H54 (cell line): ENCODE measurements around the gene CCDC57.

Source experiments
- DNase-seq: peaks from one replicate; pipeline ENCODE4 v3.0.0; 2011; ENCODE audit warnings: low spot score, mixed read lengths; ENCODE audit not compliant: insufficient read length
- FAIRE-seq: peaks from 3 replicates; lab custom pipeline; 2011; peaks lifted over from hg19 to GRCh38; lab: Jason Lieb, UNC
- POLR2A ChIP-seq: IDR thresholded peaks from 2 replicates; pipeline ENCODE4 v1.6.1; 2011; ENCODE audit warnings: low read depth, mild to moderate bottlenecking, low read length

CCDC57 gene

DNA sequence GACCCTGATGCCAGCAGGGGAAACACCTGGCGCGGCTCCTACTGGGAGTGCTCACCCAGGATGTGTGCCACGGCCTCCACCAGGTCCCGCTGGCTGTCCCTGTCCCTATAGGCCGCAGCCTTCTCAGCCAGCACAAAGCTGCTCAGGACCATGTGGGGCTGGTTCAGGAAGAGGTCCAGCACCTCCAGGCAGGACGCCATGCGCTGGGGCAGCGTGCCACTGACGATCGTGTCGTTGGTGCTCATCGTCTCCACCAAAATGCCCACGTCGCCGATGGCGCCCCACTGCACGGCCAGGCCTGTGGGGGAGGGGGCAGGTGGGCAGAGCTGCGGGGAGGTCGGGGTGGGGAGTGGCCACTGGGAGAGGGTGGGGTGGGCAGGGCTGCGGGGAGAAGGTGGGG, 131.1 kb downstream of the CCDC57 start:
- no peak for TF ChIP-seq POLR2A
- DNase-seq = no peak
- FAIRE-seq = no peak

DNA sequence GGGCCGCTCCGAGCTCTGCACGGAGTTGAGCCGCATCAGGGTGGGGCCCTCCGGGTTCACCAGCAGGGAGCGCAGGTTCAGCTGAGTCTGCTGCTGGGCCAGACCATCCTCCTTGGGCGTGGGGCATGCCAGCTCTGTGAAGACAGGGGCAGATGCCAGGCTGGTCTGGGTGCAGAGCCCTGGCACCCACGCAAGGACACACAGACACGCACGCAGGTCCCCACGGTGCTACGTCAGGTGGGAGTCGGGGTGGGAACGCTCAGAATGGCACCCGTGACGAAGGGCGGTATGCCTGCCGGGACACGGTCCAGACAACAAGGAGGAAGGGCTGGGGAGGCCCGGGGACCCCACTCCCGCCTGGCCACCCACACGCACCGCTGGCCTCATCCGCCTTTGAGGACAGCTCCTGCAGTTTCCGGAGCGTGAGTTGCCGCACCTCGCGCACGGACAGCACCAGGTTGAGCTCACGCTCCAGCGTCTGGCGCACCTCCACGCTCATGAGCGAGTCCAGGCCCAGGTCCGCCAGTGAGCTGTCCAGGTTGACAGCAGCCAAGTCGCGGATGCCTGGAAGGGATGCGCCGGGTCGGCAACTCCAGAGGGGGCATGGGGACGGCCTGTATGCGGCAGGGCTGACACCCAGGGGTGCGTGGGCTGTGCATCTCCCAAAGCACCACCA, 131.7 kb downstream of the CCDC57 start:
- FAIRE-seq (no peak), DNase-seq (no peak)
- TF ChIP-seq POLR2A = no peak

DNA sequence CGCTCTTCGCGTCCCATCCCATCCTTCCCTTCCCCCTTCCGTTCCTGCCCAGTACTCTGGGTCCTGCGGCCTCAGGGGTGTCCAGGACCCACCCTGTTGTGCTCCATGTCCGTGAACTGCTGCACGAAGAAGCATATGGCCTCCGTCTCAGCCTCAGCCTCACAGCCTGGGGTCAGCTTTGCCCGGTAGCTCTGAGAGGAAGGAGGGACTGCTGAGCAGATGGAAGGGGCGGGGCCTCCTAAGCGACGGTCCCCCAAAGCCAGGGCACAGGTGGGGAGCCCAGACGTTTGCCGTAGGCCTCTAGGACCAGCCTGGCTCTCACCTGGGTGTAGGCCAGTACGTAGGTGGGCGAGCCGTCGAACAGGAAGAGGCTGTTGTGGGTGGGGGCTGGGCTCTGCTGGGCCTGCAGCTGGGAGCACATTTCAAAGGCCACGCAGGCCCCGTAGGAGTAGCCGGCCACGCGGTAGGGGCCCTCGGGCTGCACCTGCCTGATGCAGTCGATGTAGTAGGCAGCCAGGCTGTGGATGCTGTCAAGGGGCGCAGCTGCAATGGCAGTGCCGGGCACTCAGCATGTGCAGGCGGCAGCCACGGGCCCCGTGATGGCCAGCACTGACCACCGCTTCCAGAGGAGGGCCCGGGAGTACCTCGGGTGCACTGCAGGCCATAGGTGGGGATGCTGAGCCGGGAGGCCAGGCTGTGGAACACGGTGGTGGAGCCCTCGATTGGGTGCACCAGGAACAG, 132.4 kb downstream of the CCDC57 start:
- TF ChIP-seq POLR2A = no peak
- DNase-seq (no peak), FAIRE-seq (no peak)

DNA sequence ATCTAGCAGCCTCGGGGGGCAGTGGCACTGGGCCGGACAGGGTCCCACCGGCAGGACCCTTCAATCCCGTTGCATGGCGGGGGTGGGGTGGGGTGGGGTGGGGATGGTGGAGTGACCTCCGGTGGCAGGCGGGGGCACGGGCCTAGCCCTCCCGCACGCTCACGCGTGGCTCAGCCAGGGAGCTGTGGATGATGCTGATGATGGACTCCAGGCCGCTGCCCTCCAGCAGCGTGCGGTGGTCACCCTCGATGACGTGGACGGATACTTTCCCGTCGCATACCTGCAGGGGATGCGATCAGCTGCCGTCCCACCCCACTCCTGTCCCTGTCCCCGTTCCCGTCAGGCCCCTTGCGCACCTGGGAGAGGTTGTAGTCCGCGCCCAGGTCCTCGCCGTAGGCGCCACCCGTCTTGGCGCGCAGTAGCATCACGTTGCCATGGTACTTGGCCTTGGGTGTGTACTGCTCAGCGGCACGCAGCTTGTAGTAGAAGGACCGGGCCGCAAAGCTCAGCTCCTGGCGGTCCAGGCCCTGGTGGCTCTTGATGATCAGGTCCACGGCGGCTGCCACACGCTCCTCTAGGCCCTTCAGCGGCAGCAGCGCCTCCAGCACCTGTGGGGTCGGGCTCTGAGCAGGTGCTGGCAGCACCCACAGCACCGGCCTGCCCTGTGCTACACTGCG, 133.5 kb downstream of the CCDC57 start:
- TF ChIP-seq POLR2A = no peak
- no peak for DNase-seq
- no peak for FAIRE-seq

DNA sequence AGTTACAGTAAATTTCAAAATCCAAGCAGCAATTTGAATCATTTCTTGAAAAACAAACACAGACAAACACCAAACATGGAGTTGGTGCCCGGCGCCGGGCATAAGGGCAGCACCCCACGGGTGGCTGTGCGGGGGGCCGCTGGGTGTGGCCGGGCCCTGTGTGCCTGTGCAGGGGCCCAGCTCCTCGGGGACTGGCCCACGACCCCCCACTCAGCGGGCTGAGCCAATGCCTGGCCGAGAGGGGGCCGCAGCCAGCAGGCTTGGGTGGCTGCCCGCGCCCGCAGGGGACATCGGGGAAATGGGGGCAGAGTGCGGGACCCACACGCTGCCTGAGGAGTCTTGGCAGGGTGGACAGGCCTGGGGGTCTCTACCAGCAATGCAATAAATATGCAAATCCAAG, 134.2 kb downstream of the CCDC57 start:
- DNase-seq (no peak), FAIRE-seq (no peak)
- TF ChIP-seq POLR2A = no peak

DNA sequence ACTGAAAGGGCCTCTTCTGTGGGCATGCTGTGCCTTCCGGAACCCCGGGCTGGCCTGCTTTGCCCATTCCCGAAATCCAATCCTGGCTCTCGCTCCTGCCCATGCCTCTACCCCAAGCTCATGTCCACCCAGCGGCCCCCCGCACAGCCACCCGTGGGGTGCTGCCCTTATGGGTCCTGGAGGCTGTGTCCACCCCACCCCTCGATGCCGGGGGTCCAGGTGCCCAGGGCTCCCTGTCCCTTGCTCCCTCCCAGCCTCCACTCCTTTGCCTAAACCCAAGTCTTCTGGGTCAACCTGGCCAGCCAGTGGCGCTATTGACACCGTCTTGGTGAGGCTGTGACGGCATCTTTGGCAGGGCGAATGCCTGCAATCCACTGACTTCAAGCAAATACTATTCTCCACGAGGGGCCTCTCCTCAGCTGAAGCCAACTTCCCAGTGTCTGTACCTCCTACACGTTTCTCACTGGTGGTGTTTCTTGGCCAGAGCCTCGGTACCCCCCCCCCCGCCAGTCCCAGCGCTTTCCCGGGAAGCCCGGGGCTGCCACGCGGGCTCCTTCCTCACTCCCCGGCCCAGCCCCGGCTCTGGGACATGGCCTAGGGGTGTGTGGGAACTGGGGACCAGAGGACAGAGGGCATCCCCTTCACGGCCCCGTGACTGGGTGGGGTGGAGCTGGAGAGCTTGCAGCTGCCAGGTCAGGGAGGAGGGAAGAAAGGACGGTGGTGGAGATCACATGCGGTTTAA, 134.9 kb downstream of the CCDC57 start:
- no peak for TF ChIP-seq POLR2A
- DNase-seq = no peak
- FAIRE-seq = no peak

DNA sequence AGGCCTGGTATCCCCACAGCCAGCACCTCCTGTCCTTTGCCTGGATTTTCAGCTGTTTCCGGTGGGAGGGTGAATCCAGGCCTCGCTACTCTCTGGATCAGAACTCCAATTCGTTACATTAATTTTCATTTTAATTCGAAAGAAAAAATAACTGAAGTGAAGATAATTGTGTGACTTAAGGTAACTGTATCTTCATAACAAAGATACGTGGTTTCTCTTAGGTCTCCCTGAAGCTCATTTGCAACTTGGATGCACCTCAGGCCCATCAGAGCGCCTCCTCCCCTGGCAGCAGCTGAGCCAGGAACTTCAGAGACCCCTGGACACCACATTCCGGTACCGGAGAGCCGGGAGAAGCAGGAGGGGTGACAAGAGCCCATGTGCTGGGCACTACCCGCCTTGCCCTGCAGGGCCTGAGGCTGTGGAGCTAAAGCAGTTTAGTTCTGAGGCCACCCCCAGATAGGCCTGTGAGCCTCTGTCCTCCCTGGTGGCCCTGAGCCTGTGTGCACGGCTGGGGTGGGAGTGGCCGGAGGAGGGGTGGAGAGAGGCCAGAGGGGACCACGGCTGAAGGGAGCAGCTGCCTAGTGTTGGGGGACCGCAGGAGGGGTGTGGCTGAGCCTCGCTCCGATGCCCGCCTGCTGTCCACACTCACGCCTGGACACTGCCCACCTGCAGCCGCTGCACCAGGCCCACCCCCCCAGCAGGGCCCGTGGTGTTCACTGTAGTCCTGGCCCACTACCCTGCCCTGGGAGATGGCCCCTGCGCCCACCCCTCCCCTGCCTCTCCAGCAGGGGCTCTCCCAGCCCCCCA, 135.7 kb downstream of the CCDC57 start:
- TF ChIP-seq POLR2A = no peak
- FAIRE-seq = no peak
- no peak for DNase-seq

DNA sequence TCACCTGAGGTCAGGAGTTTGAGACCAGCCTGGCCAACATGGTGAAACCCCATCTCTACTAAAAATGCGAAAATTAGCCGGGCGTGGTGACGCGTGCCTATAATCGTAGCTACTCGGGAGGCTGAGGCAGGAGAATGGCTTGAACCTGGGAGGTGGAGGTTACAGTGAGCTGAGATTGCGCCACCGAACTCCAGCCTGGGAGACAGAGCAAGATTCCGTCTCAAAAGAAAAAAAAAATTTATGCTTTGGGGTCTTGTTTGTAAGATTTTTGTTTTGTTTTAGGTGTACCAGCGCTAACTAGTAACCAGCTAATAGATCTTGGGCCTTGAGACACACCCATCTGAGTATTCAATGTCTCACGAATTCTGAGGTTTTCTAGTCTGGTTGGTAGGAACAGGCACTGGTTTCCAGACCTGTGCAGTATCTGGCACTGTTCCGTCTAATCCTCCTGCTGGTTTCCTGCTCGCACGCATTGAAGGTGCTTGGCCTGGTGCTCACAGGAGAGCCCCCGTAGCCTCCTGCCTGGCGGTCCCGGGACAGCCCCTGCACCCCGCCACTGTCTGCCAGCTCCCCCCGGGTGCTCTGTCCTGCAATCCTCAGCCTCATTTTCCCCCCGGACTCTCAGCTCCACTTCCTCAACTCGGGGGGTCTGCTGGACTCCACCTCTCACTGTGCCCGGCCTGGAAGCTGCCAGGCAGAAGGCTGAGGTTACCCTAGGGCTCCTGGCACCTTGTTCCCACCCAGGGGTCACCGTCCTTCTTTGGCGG, 136.4 kb downstream of the CCDC57 start:
- no peak for TF ChIP-seq POLR2A
- FAIRE-seq = no peak

DNA sequence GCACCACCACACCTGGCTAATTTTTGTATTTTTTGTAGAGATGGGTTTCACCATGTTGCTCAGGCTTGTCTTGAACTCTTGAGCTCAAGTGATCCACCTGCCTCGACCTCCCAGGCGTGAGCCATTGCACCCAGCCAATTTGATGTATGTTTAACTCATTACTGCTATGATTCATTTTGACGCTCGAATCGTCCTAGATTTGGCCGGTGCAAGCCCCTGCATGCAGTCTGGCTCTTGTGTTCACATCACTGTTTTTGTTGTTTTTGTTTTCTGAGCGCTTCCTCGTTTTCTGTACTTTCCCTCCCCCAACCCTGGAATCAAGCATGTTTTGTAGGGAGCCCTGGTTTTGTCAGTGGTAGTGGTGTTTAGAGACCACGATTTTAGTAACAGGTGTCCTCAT, 139.2 kb downstream of the CCDC57 start:
- no peak for DNase-seq
- FAIRE-seq = no peak
- TF ChIP-seq POLR2A = no peak

More for the DNA sequence above, 136.4 kb downstream of the CCDC57 start:
- DNase-seq = no peak

DNA sequence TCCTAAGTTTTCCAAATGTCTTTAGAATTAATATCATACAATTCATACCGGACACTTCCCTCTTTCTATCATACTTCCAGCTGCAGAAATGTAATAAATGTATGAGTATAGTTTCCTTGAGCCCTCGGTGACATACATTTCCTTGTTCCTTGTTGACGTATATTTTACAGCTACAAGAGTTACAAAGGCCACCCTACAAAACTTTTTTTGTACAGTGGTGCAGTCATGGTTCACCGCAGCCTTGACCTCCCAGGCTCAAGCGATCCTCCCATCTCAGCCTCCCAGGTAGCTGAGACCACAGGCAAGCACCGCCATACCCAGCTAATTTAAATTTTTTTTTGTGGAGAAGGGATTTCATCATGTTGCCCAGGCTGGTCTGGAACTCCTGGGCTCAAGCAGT, 139.8 kb downstream of the CCDC57 start:
- DNase-seq (no peak), FAIRE-seq (no peak)
- TF ChIP-seq POLR2A = no peak

DNA sequence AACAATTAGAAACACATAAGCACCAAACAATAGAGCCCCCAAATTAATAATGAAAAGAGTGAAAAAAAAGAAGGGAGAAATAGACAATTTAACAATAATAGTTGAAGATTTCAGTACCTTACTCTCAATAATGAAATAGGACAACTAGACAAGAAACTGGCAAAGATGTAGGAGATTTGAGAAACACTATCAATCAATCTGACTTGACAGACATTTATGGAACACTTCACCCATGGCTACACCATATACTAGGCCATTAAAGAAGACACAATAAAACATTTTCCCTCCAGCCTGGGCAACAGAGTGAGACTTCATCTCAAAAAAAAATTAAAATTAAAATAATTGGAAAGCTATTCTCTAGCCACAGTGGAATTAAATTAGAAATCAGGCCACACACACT, 142.0 kb downstream of the CCDC57 start:
- DNase-seq (no peak), FAIRE-seq (no peak)
- TF ChIP-seq POLR2A = no peak

DNA sequence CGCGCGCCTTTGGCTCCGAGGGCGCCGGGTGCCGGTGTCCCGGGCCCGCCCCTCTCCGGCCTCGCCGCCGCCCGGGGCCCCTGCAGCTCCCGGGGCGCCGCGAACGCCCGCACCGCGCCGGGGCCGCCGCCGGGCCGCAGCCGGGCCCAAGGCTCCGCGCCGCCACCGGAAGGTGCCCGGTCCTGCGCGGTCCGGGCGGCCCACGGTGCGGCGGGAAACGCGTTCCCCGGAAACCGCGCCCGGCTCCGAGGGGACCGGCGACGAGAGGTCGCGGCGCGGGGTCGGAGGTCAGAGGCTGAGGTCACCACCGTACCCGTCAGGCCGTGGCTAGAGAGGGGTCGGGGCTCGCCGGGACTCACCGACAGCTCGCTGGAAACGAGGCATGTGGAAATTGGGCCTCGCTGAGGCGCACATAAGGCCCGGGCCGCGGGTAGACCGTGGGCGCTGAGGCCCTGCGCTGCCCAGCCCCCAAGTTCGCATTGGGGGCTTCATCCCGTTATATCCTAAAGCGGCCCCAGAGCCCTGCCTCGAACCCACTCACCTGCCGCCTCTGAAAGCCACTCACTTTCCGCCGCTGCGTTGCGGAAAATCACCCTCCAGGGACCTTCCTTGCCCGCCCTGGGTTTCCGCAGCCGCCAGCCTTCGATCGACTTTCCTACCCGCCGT, 146.9 kb downstream of the CCDC57 start, which contains the start of gene DUS1L:
Gene DUS1L (minus strand): TSS at position 167 of the 666 bp plus-strand sequence. CDS start 745 bp downstream, outside the sequence.
- peak; percentile 65 for DNase-seq
- no peak for FAIRE-seq
- TF ChIP-seq POLR2A = peak; percentile 78
